ENCODE results near the gene TEX29.

TEX29 gene

GRCh38 chr13:111372651-111373425, 52.4 kb downstream of the TEX29 start:
- DNase-seq: no peak

- no peak for DNase-seq
Measured at GRCh38 chr13:111373486-111373885, 53.0 kb downstream of the TEX29 start.

- peak; percentile 37 for DNase-seq
Measured at GRCh38 chr13:111380431-111380830, 60.0 kb downstream of the TEX29 start.

- peak; percentile 38 for DNase-seq
Measured at GRCh38 chr13:111382411-111382810, 62.0 kb downstream of the TEX29 start.

GRCh38 chr13:111382877-111383276, 62.4 kb downstream of the TEX29 start:
- no peak for DNase-seq

GRCh38 chr13:111383591-111384440, 63.4 kb downstream of the TEX29 start:
- DNase-seq: peak; percentile 52

- peak; percentile 54 for DNase-seq
Measured at GRCh38 chr13:111384441-111385182, 64.2 kb downstream of the TEX29 start.

- peak; percentile 53 for DNase-seq
Measured at GRCh38 chr13:111385183-111385857, 64.9 kb downstream of the TEX29 start.

GRCh38 chr13:111387026-111387871, 66.8 kb downstream of the TEX29 start:
- peak; percentile 32 for DNase-seq

GRCh38 chr13:111387945-111388600, 67.6 kb downstream of the TEX29 start:
- peak; percentile 44 for DNase-seq

- peak; percentile 64 for DNase-seq
Measured at GRCh38 chr13:111388851-111389500, 68.5 kb downstream of the TEX29 start.

- DNase-seq: peak; percentile 47
Measured at GRCh38 chr13:111389621-111390521, 69.4 kb downstream of the TEX29 start.

GRCh38 chr13:111390522-111391270, 70.3 kb downstream of the TEX29 start:
- no peak for DNase-seq

GRCh38 chr13:111392486-111392885, 72.0 kb downstream of the TEX29 start:
- DNase-seq: peak; percentile 7

GRCh38 chr13:111393221-111393790, 72.9 kb downstream of the TEX29 start:
- DNase-seq: peak; percentile 24

Measured in activated CD8-positive, alpha-beta memory T cell treated with anti-CD3 and anti-CD28 coated beads for 24 hours (primary cell).